ENCODE data around the gene IKZF5. TPM values are rescaled to one million over a fixed set of nuclear protein-coding genes. Genes with fewer than 3 reads are reported as not detected.

IKZF5 gene
- total RNA-seq, 1 donor = 8.9 TPM

DNA sequence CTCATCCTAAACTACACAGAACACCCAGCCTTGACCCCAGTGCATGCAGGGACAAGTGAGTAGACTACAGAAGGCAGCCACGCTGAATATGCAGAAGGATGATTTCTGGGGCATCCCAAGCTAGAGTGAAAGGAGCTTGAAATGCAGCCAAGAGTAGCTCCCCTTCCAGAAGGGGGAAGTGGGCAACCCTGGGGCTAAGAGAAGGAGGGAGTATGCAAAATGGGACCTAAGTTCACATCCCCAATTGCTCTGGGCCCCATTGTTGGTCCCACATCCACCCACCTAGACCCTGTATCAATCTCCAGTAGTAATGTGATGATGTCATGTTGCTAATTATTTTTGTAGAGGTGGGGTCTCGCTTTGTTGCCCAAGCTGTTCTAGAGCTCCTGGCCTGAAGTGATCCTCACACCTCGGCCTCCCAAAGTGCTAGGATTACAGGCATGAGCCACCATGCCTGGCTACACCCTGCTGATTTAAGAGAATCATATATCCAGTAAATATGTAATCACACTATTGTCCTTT, 34.0 kb downstream of the IKZF5 start:
- TF ChIP-seq, protein P1, sequence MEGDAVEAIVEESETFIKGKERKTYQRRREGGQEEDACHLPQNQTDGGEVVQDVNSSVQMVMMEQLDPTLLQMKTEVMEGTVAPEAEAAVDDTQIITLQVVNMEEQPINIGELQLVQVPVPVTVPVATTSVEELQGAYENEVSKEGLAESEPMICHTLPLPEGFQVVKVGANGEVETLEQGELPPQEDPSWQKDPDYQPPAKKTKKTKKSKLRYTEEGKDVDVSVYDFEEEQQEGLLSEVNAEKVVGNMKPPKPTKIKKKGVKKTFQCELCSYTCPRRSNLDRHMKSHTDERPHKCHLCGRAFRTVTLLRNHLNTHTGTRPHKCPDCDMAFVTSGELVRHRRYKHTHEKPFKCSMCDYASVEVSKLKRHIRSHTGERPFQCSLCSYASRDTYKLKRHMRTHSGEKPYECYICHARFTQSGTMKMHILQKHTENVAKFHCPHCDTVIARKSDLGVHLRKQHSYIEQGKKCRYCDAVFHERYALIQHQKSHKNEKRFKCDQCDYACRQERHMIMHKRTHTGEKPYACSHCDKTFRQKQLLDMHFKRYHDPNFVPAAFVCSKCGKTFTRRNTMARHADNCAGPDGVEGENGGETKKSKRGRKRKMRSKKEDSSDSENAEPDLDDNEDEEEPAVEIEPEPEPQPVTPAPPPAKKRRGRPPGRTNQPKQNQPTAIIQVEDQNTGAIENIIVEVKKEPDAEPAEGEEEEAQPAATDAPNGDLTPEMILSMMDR (IDR thresholded peaks at IDR 0.05; ENCODE audit: insufficient read depth, low read length) = no peak
- DNase-seq (ENCODE audit: low read depth) = no peak
- H3K4me3 ChIP-seq (ENCODE audit: low read depth, low read length) = no peak overlapping the region

DNA sequence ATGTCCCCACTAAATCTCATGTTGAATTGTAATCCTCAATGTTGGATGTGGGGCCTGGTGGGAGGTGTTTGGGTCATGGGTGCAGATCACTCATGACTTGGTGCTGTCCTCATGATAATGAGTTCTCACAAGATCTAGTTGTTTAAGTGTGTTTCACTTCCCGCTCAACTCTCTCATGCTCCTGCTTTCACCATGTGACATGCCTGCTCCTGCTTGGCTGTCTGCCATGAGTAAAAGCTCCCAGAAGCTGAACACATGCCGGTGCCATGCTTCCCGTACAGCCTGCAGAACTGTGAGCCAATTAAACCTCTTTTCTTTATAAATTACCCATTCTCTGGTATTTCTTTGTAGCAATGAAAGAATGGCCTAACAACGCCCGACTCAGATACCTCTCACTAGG, 34.6 kb downstream of the IKZF5 start:
- TF ChIP-seq, protein P1 (IDR thresholded peaks at IDR 0.05; ENCODE audit: insufficient read depth, low read length) = no peak
- no peak overlapping the region for H3K4me3 ChIP-seq (ENCODE audit: low read depth, low read length)
- DNase-seq (ENCODE audit: low read depth) = no peak

DNA sequence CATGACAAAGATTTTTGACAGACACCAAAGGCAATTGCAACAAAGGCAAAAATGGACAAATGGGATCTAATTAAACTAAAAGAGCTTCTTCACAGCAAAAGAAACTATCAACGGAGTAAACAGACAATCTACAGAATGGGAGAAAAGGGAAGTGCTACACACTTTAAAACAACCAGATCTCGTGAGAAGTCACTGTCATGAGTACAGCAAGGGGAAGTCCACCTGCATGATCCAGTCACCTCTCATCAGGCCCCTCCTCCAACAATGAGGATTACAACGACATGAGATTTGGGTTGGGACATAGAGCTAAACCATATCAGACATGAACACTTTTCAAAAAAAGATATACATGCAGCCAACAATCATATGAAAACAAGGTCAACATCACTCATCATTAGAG, 39.9 kb downstream of the IKZF5 start:
- no peak for DNase-seq (ENCODE audit: low read depth)
- TF ChIP-seq, protein P1 (IDR thresholded peaks at IDR 0.05; ENCODE audit: insufficient read depth, low read length) = no peak
- no peak overlapping the region for H3K4me3 ChIP-seq (ENCODE audit: low read depth, low read length)

DNA sequence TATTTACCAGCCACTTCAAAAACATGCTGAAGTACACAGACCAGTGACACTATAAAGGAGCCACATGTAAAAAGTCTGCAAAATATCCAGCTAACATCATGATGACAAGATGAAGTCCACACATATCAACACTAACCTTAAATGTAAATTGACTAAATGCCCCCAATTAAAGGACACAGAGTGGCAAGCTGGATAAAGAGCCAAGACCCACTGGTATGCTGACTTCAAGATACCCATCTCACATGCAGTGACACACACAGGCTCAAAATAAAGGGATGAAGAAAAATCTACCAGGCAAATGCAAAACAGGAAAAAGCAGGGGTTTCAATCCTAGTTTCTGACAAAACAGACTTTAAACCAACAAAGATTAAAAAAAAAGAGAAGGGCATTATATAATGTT, 41.7 kb downstream of the IKZF5 start:
- H3K4me3 ChIP-seq (ENCODE audit: low read depth, low read length) = no peak overlapping the region
- DNase-seq (ENCODE audit: low read depth) = no peak
- TF ChIP-seq, protein P1 (IDR thresholded peaks at IDR 0.05; ENCODE audit: insufficient read depth, low read length) = no peak

DNA sequence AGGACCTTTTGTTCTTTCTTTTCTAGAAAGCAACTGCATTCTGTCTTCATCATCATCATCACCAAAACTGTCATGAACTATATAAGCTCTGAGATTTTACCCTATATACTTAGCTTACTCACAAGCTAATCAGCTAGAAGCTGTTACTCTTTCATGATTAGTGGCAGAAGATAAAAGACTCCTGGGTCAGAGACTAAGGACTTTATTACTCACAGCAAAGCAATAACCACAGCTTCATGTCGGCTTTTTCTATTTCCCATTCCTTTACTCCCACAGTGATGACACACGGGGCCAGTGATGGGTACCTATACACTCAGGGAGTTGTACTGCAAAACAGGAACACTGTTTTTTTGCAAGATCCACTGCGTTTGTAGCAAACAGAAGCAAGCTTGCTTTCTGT, 46.2 kb downstream of the IKZF5 start:
- no peak for DNase-seq (ENCODE audit: low read depth)
- no peak overlapping the region for H3K4me3 ChIP-seq (ENCODE audit: low read depth, low read length)
- TF ChIP-seq, protein P1 (IDR thresholded peaks at IDR 0.05; ENCODE audit: insufficient read depth, low read length) = no peak

DNA sequence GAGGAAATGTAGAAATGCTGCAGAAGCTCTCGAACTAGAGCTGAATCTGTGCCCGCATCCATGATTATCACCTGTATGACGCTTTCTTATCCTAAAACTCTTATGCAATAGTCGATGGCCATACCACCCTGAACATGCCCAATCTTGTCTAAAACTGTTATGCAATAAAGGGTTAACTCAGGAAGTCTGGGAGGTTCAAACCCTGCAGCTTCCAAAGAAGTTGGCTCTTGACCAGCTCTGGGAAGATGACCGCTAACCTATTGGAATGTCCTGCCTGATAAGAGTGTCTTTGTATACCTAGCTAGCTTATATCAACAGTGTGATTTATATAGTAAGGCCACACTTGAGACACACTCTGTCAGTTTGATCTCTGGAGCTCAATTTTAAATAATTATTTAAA, 51.1 kb downstream of the IKZF5 start:
- no peak overlapping the region for H3K4me3 ChIP-seq (ENCODE audit: low read depth, low read length)
- DNase-seq (ENCODE audit: low read depth) = no peak
- TF ChIP-seq, protein P1 (IDR thresholded peaks at IDR 0.05; ENCODE audit: insufficient read depth, low read length) = no peak

DNA sequence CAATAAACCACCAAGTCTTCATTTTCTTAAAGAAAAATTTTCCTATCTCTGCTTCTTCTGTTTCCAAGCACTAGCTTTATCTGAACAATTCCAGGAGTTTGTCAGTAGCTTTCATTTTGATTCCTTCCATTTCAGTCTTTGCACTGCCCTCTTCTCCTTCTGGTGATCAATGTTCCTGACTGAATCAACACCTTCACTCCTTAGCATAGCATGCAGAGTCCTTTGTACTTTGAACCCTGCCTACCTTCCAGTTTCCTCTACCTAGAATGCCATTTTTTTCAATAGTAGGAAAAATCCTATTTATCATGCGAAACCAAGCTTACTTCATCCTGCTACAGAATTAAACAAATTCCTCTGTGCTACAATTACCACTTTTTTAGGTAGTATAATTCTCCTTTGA, 52.7 kb downstream of the IKZF5 start:
- TF ChIP-seq, protein P1 (IDR thresholded peaks at IDR 0.05; ENCODE audit: insufficient read depth, low read length) = no peak
- DNase-seq (ENCODE audit: low read depth) = no peak
- no peak overlapping the region for H3K4me3 ChIP-seq (ENCODE audit: low read depth, low read length)

All from fibroblast of the aortic adventitia (primary cell).